ENCODE measurements around the gene HOXD8. TPM values are rescaled to one million over a fixed set of nuclear protein-coding genes. Genes with fewer than 3 reads are reported as not detected.

The HOXD8 gene
- total RNA-seq, 1 donor from 2014 or later, result not detected

GRCh38 chr2:176181551-176181950 lies 52.0 kb downstream of the HOXD8 start:
- Histone ChIP-seq H3K4me2 (no peak overlapping the region), H3K27ac (no peak overlapping the region), H3K9ac (no peak overlapping the region), H3K9me3 (ENCODE audit: low read depth) (no peaks in the 10 kb centered on the region), H3K27me3 (peaks cover 100% of the 10 kb centered on the region), H3K36me3 (no peaks in the 10 kb centered on the region), H3K79me2 (ENCODE audit: low read depth) (no peaks in the 10 kb centered on the region), H3K4me3 (no peak overlapping the region), H3F3A (ENCODE audit: low read depth) (no peaks in the 10 kb centered on the region), H3K4me1 (no peaks in the 10 kb centered on the region), H2AFZ (replicated peaks) (no peak overlapping the region), H4K20me1 (ENCODE audit: low read depth) (peaks cover 47% of the 10 kb centered on the region)
- H3K4me1 Mint-ChIP-seq, result no peaks in the 10 kb centered on the region
- no peak overlapping the region for H3K4me3 Mint-ChIP-seq
- no peak for DNase-seq (ENCODE audit: low spot score)
- H3K9me3 Mint-ChIP-seq, result peaks cover 3% of the 10 kb centered on the region
- peaks cover 78% of the 10 kb centered on the region for H3K27me3 Mint-ChIP-seq (ENCODE audit: insufficient read depth, low read depth)
- H3K36me3 Mint-ChIP-seq, result peaks cover 2% of the 10 kb centered on the region
- TF ChIP-seq EZH2 (IDR thresholded peaks at IDR 0.05), result no peak
- no peak for TF ChIP-seq EZH2phosphoT487 (IDR thresholded peaks at IDR 0.05)
- TF ChIP-seq CTCF (IDR thresholded peaks at IDR 0.05), result no peak
- H3K27ac Mint-ChIP-seq, result no peak overlapping the region

MicroRNA genes within 50 kb of the gene (microRNA counts, 767-probe panel; counts per million panel counts)
- microRNA hsa-miR-10b-5p, result 460 counts per million, percentile 90 among the panel's probes with 10 or more counts

Small RNA genes lying within 50 kb of the gene (microRNA-seq; reads per million reads assigned to microRNA genes)
- 1.8 reads per million, percentile 4 among the genes with 10 or more reads in this experiment for gene MIR10B

Small RNA genes lying within 50 kb of the gene (small RNA-seq; reads per million reads assigned to genes)
- gene MIR10B, result 1.00 reads per million, percentile 78 among the genes with 10 or more reads in this experiment

Other genes with a start within 250 kb of the HOXD8 start
- gene LNPK, start 127.4 kb upstream of the HOXD8 start, total RNA-seq (ENCODE audit: low replicate concordance), result 24.4 and 36.1 TPM in 2 replicates
- gene EVX2, start 45.7 kb upstream of the HOXD8 start, total RNA-seq (ENCODE audit: low replicate concordance), result not detected in 2 replicates
- not detected in 2 replicates for gene HOXD13, start 37.0 kb upstream of the HOXD8 start, total RNA-seq (ENCODE audit: low replicate concordance)
- not detected in 2 replicates for gene HOXD12, start 29.9 kb upstream of the HOXD8 start, total RNA-seq (ENCODE audit: low replicate concordance)
- not detected in 2 replicates for gene HOXD11, start 22.4 kb upstream of the HOXD8 start, total RNA-seq (ENCODE audit: low replicate concordance)
- not detected in 2 replicates for gene HOXD10, start 12.9 kb upstream of the HOXD8 start, total RNA-seq (ENCODE audit: low replicate concordance)
- not detected in 2 replicates for gene HOXD9, start 7.0 kb upstream of the HOXD8 start, total RNA-seq (ENCODE audit: low replicate concordance)
- gene HOXD4, start 21.8 kb downstream of the HOXD8 start, total RNA-seq (ENCODE audit: low replicate concordance), result not detected in 2 replicates
- gene HOXD3, start 27.6 kb downstream of the HOXD8 start, total RNA-seq (ENCODE audit: low replicate concordance), result not detected in 2 replicates
- not detected in 2 replicates for gene HOXD1, start 59.0 kb downstream of the HOXD8 start, total RNA-seq (ENCODE audit: low replicate concordance)
- gene MTX2, start 139.7 kb downstream of the HOXD8 start, total RNA-seq (ENCODE audit: low replicate concordance), result 33.1 and 39.2 TPM in 2 replicates

All from neural progenitor cell (in vitro differentiated cells).